SJCRH30 (cell line): ENCODE measurements around the gene DEDD2. TPM values are rescaled to one million over a fixed set of nuclear protein-coding genes. Genes with fewer than 3 reads are reported as not detected.

Experiments
- DNase-seq, 2 experiments: peaks; one replicate each; pipeline ENCODE4 v3.0.0-alpha.2; 2015 to 2020
- H3K27ac ChIP-seq: fragments of 250-450 bp; sonication (Bioruptor Pico); 2 replicates; pipeline ENCODE4 v1.5.1; 2020; ENCODE audit warnings: mild to moderate bottlenecking, moderate library complexity
- H3K27me3 ChIP-seq: fragments of 250-450 bp; sonication (Bioruptor Pico); 2 replicates; pipeline ENCODE4 v1.5.1; 2020; ENCODE audit warnings: mild to moderate bottlenecking, moderate library complexity
- H3K36me3 ChIP-seq: fragments of 250-450 bp; sonication (Bioruptor Pico); 2 replicates; pipeline ENCODE4 v1.5.1; 2020; ENCODE audit warnings: mild to moderate bottlenecking, moderate library complexity
- H3K4me1 ChIP-seq: fragments of 250-450 bp; sonication (Bioruptor Pico); 2 replicates; pipeline ENCODE4 v1.5.1; 2020; ENCODE audit warnings: mild to moderate bottlenecking, moderate library complexity
- H3K4me3 ChIP-seq: fragments of 250-450 bp; sonication (Bioruptor Pico); 2 replicates; pipeline ENCODE4 v1.5.1; 2020; ENCODE audit warnings: mild to moderate bottlenecking, moderate library complexity
- H3K9me3 ChIP-seq: fragments of 250-450 bp; sonication (Bioruptor Pico); replicated peaks from 2 replicates; pipeline ENCODE4 v1.5.1; 2020; ENCODE audit warnings: mild to moderate bottlenecking, moderate library complexity
- total RNA-seq: library from RNA; depleted of rRNA; stranded (reverse); fragments of >200 nt; shearing (Covaris generic); gene quantifications from 2 replicates; pipeline ENCODE4 v1.2.3, GENCODE V29; 2014

DEDD2 gene
- total RNA-seq, 1 experiment from 2014 or later, result 16.2 TPM

DNA sequence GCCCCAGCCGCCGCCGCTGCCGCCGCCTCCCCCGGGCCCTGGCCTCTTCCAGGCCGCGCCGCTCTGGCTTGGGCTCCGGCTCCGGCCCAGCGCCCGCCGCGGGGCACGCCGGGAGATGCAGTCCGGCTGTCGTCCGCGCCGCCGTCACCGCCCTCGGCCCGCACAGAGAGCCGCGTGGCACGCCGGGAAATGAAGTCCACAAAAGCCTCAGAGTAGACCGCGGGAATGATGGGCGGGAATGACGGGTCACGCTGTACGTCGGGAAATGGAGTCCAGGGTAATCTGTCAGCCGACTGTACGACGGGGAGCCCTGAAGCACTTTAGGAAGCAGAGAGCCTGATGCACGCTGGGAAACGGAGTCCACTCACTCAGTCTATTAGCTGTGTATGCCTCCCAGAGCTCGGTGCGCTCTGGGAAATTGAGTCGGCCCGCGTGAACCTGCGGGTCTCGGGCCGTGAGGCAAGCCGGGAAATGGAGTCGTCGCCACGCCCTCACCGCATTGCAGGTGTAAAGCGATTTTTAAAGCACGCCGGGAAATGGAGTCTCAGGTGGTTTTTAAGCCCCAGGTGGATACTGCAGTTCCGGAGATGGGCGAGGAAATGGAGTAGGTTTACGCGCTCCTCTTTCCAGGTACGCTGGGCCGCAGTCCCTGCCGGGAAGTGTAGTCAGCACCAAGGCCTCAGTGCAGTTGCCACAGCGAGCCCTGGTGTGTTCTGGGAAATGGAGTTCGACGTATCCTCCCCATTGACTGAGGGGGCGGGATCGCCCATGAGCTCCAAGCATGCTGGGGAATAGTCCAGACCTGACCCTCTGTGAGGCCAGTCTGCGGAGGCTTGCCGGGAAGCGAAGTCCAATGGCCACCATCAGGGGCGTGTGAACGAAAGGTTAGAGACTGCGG lies 25.3 kb upstream of the DEDD2 start, which contains the start of gene GSK3A:
Gene GSK3A (minus strand): TSS at position 91 of the 898 bp plus-strand sequence. CDS start 137 bp downstream, outside the sequence.
- peaks cover 3% of the 10 kb centered on the region; the same call in 1 of the 2 replicates for H3K36me3 ChIP-seq
- H3K4me3 ChIP-seq, result peak within 1 kb of the TSS; percentile 70
- H3K27me3 ChIP-seq, result no peaks in the 10 kb centered on the region
- H3K27ac ChIP-seq, result peak within 1 kb of the TSS; percentile 36
- DNase-seq, result peak; percentile 97 to 98
- no peaks in the 10 kb centered on the region for H3K9me3 ChIP-seq
- H3K4me1 ChIP-seq, result no peaks in the 10 kb centered on the region; the same call in 1 of the 2 replicates

DNA sequence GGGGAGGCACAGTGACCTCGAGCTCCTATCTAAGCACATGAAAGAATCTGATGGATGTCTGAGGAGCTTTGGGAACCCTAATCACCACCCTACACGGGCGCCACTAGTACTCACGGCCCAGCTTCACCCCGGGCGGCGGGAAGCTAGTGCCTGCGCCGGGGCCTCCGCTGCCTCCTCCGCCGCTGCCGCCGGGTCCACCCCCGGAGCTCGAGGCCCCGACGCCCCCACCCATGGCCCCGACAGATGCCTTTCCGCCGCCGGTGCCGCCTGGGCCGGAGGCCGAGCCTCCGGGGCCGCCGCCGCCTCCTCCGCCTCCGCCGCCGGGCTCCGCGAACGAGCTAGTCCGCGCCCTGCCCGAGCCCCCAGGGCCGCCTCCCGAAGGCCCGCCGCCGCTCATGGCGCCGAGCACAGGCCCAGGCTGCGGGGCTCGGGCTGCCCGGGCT lies 24.6 kb upstream of the DEDD2 start:
- Histone ChIP-seq H3K27ac (peak overlapping the region; percentile 17; the same call in 1 of the 2 replicates), H3K27me3 (no peaks in the 10 kb centered on the region), H3K36me3 (peaks cover 8% of the 10 kb centered on the region; the same call in 1 of the 2 replicates), H3K9me3 (no peaks in the 10 kb centered on the region), H3K4me3 (peak overlapping the region; percentile 70), H3K4me1 (no peaks in the 10 kb centered on the region; the same call in 1 of the 2 replicates)
- DNase-seq, result no peak

DNA sequence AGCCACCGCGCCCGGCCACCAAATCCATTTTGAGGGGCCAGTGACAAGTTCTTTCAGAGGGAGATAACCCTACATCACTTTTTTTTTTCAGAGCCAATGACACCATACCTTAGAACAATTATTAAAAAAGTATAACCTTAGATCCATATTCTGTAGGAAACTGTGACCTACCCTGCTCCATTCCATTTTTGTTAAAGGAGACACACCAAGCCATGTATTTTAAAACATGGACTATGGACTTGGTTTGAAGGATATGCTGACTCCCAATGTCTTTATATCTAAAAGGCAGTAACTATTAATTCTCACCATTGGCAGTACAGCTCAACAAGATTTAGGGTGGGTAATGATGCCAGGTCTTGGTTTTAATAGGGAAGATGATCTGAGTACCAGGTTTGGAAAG lies 23.8 kb upstream of the DEDD2 start:
- H3K36me3 ChIP-seq, result peaks cover 12% of the 10 kb centered on the region; the same call in 1 of the 2 replicates
- peak overlapping the region; percentile 70 for H3K4me3 ChIP-seq
- no peaks in the 10 kb centered on the region for H3K27me3 ChIP-seq
- no peak overlapping the region for H3K27ac ChIP-seq
- no peaks in the 10 kb centered on the region for H3K9me3 ChIP-seq
- DNase-seq, result no peak
- no peaks in the 10 kb centered on the region; the same call in 1 of the 2 replicates for H3K4me1 ChIP-seq

DNA sequence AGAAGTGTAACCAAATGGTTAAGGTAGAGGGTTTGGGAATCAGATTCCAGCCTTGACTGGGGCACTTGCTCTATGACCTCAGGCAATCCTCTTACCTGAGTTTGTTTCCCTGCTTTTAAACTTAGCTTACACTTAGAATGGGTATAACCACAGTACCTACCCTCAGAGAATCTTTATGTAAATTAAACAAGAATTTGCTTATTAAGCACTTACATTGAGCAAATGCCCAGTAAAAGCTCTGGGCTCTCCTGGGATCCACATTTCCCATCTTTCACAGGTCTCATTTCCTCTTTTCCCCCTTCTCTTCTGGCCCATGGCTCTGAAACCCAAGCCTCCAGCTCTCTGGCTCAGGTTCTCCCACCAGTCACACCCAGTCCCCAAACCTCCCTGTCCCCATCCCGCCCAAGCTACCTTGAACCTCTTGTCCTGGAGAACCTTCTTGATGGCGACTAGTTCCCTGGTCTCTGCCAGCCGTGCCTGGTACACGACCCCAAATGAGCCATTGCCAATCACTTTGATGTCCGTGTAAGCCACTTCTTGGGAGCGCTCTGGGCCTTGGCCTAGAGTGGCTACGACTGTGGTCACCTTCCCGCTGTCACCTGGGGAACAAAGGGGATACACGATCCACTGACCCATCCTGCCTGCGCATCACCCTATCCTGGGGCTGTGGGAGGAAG lies 22.2 kb upstream of the DEDD2 start:
- Histone ChIP-seq H3K36me3 (peaks cover 21% of the 10 kb centered on the region), H3K27me3 (no peaks in the 10 kb centered on the region), H3K4me3 (no peak overlapping the region), H3K9me3 (no peaks in the 10 kb centered on the region), H3K27ac (no peak overlapping the region), H3K4me1 (no peaks in the 10 kb centered on the region; the same call in 1 of the 2 replicates)
- DNase-seq, result no peak

DNA sequence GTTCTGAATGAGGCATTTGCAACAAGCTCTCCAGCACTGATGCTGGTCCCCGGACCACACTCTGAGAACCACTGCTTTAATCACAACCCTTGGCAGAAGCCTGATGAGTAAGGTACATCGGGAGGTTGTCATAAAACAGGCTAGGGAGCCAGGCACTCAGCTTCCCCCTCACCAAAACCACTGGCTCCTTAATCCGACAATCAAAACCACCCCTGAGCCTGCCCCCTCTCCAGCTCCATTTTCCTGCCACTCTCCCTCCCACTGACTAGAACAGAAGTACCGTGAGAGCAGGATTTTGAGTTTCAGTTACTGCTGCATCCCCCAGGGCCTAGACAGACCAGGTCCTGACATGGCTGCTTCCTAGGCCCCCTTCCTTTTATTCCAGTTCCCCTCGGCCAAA lies 17.7 kb upstream of the DEDD2 start:
- Histone ChIP-seq H3K27me3 (no peaks in the 10 kb centered on the region), H3K4me3 (no peak overlapping the region), H3K27ac (no peak overlapping the region), H3K9me3 (no peaks in the 10 kb centered on the region), H3K36me3 (peaks cover 58% of the 10 kb centered on the region), H3K4me1 (peaks cover 6% of the 10 kb centered on the region; the same call in 1 of the 2 replicates)
- no peak for DNase-seq

DNA sequence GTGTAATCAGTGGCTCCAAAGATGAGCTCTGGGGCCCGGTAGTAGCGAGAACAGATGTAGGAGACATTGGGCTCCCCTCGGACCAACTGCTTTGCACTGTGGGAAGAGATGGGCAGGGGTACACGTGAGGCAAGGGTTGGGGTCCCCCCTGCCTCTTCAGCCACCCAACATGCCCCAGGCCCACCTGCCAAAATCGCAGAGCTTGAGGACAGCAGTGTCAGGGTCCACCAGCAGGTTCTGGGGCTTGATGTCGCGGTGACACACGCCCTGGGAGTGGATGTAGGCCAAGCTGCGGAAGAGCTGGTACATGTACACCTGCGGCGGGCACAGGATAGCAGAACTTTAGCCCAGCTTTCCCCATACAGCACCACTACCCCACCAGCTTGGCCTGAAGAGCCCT lies 16.9 kb upstream of the DEDD2 start:
- Histone ChIP-seq H3K9me3 (no peaks in the 10 kb centered on the region), H3K27ac (no peak overlapping the region), H3K4me1 (peaks cover 11% of the 10 kb centered on the region; the same call in 1 of the 2 replicates), H3K27me3 (no peaks in the 10 kb centered on the region), H3K36me3 (peaks cover 66% of the 10 kb centered on the region), H3K4me3 (no peak overlapping the region)
- no peak for DNase-seq

DNA sequence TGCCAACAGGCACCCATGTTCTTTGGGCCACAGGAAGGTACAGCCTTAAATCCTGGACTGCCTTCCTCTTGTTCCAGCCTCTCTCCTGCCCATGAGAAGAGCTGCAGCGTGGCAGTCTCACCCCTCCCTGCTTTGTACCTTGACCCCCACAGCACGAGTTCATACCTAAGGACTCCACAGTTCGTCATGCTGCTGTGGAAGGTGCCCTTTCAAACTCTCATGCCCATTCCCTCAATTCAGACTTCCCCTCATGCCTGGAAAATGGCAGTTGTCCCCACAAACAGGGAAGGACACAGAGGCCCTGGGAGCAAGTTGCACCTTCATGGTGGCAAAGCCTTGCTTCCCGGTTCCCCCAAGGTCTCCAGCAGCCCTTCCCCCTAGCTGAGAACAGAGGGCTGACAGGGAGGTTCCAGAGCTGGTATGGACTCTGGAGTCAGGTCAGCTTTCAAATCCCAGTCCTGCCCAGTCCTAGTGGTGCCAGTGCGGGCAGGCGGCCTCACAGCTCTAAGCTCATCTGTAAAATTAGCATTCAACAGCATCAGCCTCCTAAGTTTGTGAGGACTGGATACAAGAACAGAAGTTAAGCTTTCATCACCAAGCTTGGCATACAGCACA lies 16.3 kb upstream of the DEDD2 start:
- Histone ChIP-seq H3K27ac (no peak overlapping the region), H3K4me1 (peaks cover 11% of the 10 kb centered on the region; the same call in 1 of the 2 replicates), H3K27me3 (no peaks in the 10 kb centered on the region), H3K9me3 (no peaks in the 10 kb centered on the region), H3K36me3 (peaks cover 71% of the 10 kb centered on the region), H3K4me3 (no peak overlapping the region)
- DNase-seq, result no peak

DNA sequence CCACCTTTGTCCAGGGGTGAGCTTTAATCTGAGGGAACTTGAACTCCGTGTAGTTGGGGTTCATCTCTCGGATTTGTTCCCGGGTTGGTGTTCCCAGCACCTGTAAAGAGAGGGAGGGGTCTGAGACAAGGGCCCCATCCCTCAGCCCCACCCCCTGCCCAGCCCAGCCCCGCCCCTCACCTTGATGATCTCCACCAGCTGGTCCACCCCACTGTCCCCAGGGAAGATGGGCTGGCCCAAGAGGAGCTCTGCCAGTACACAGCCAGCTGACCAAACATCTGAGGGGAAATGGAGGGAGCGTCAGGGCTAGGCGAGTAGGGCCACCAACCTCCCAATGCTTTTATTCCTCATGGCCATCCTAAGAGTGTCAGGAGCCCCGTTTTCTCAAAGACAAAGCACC lies 15.6 kb upstream of the DEDD2 start:
- H3K4me3 ChIP-seq, result no peak overlapping the region
- no peaks in the 10 kb centered on the region for H3K9me3 ChIP-seq
- peaks cover 11% of the 10 kb centered on the region; the same call in 1 of the 2 replicates for H3K4me1 ChIP-seq
- H3K36me3 ChIP-seq, result peaks cover 74% of the 10 kb centered on the region
- H3K27me3 ChIP-seq, result no peaks in the 10 kb centered on the region
- H3K27ac ChIP-seq, result no peak overlapping the region
- DNase-seq, result peak; percentile 53 to 59

DNA sequence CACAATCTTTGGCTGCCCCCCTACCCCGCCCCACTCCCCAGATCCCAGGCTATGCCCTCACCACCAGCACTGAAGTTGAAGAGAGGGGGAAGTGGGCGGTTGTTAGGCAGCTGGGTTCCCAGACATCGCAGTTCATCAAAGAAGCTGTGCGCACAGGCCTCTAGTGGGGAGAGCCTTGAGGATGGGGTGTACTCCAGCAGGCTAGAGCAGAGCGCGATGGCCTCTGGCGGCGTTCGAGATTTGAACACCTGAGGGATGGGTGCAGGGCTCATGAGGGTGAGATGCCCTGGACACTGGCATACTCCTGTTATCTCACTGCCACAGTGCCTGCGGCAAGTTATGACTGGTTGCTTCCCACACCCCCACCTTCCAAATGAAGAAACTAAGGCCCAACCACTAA lies 15.0 kb upstream of the DEDD2 start:
- DNase-seq, result no peak
- no peak overlapping the region for H3K27ac ChIP-seq
- no peaks in the 10 kb centered on the region for H3K9me3 ChIP-seq
- no peak overlapping the region for H3K4me3 ChIP-seq
- no peaks in the 10 kb centered on the region for H3K27me3 ChIP-seq
- H3K4me1 ChIP-seq, result peaks cover 11% of the 10 kb centered on the region; the same call in 1 of the 2 replicates
- peaks cover 69% of the 10 kb centered on the region for H3K36me3 ChIP-seq

DNA sequence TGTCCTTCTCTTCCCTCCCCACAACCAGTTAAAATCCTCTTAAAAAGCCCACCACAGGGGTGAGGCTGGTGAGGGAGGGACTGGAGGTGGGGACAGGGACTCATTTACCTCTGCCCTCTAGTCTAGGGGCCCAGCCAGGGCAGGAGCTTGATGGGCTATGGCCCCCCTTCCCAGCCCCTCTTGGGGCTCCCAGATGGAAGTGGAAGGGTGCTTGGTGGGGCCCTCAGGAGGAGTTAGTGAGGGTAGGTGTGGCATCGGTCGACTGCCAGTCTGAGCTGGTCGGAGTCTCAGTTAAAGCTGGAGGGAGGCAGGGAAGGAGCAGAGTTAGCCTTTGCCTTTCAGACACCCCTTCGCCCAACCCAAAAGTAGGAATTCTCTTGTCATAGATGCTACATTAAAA lies 13.1 kb upstream of the DEDD2 start:
- peaks cover 75% of the 10 kb centered on the region for H3K36me3 ChIP-seq
- H3K27ac ChIP-seq, result no peak overlapping the region

DNA sequence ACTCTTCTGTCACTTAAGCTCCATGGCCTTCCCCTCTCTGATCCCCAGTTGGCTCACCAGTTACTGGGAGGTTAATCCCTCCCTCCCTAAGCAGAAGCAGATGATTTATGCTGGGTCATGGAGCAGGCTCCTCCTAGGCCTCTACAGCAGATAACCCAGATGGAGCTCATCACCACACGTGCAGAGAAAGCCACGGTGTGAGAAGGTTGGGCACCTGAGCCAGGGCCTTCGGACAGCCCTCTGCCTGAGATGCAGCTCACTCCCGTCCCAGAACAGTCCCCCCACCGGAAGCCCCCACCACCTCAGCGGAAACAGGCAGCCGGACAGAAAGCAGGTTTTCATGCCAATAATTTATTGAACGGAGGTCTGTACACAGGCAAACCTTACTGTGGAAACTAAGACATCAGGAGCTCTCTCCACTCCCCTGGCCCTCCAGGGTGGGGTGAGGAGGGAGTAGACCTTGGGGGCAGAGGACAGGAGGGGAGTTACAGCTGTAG lies 12.4 kb upstream of the DEDD2 start:
- Histone ChIP-seq H3K4me1 (peaks cover 11% of the 10 kb centered on the region; the same call in 1 of the 2 replicates), H3K9me3 (no peaks in the 10 kb centered on the region), H3K27me3 (no peaks in the 10 kb centered on the region), H3K36me3 (peaks cover 72% of the 10 kb centered on the region), H3K4me3 (no peak overlapping the region), H3K27ac (peak overlapping the region; percentile 26; the same call in 1 of the 2 replicates)
- DNase-seq, result peak; percentile 43 to 66

More for the DNA sequence above, 13.1 kb upstream of the DEDD2 start:
- no peak for DNase-seq
- Histone ChIP-seq H3K9me3 (no peaks in the 10 kb centered on the region), H3K27me3 (no peaks in the 10 kb centered on the region), H3K4me3 (no peak overlapping the region), H3K4me1 (peaks cover 11% of the 10 kb centered on the region; the same call in 1 of the 2 replicates)

DNA sequence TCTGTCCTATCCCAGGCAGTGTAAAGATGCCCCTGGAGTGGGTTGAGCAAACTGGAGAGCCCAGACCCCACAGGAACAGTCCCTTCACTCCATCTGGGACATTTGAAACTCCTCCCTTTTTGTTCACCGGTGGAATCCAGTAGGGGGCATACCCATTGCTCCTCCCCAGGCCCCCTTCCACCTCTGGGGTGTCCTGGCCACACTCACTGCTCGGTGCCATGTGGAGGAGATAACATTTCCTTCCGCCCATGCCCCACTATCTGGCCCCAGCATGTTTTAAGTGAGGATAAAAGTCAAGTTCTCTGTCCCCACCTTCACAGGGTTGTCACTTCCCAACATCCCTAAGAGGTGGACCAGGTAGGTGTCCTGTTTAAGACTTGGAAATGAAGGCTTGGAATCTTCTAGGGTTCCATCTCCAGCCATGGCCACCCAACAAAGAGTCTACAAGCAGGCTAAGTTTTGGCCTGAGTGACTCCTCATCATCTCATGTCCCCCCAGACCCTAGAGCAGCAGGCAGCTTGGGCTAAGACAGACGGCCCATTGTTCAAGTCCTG lies 11.9 kb upstream of the DEDD2 start:
- H3K36me3 ChIP-seq, result peaks cover 71% of the 10 kb centered on the region
- DNase-seq, result no peak
- H3K27ac ChIP-seq, result peak overlapping the region; percentile 26; the same call in 1 of the 2 replicates
- H3K4me3 ChIP-seq, result no peak overlapping the region
- no peaks in the 10 kb centered on the region for H3K9me3 ChIP-seq
- H3K27me3 ChIP-seq, result no peaks in the 10 kb centered on the region
- peaks cover 11% of the 10 kb centered on the region; the same call in 1 of the 2 replicates for H3K4me1 ChIP-seq

DNA sequence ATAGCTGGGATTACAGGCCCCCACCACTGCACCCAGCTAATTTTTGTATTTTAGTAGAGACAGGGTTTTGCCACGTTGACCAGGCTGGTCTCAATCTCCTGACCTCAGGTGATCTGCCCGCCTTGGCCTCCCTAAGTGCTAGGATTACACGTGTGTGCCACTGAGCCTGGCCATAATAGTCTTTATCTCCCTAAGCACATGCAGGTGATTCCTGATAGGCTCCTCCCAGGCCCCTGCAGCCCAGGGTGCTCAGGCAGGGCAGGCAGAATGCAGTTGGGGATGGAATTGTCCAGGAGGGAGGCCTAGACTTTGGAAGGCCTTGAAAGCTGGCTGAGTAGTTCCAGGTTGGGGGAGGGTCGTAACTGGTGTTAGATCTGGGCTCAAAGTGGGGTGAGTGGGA lies 11.2 kb upstream of the DEDD2 start:
- H3K36me3 ChIP-seq, result peaks cover 64% of the 10 kb centered on the region
- H3K27me3 ChIP-seq, result no peaks in the 10 kb centered on the region
- no peak overlapping the region for H3K27ac ChIP-seq
- no peak overlapping the region for H3K4me3 ChIP-seq
- DNase-seq, result no peak
- H3K4me1 ChIP-seq, result peaks cover 10% of the 10 kb centered on the region; the same call in 1 of the 2 replicates
- no peaks in the 10 kb centered on the region for H3K9me3 ChIP-seq

DNA sequence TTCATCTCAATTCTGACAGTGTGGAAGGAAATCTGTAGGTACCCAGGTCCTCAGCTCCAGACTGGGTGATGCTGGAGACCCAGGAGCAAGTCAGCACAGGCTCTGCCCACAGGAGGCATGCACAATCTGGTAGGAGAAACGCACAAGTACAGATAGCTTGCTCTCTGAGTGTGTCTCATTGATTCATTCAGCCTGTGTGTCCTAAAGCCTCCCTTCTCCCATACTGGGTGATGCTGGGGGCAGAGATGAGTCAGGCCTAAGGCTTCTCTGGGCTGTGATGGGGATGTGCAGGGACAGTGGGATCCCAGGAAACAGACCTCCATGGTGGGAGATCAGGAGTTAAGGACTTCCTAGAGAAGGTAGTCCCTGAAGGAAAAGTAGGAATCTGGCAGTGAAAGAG lies 9.4 kb upstream of the DEDD2 start:
- no peaks in the 10 kb centered on the region for H3K27me3 ChIP-seq
- H3K4me1 ChIP-seq, result peaks cover 6% of the 10 kb centered on the region; the same call in 1 of the 2 replicates
- H3K4me3 ChIP-seq, result no peak overlapping the region
- H3K9me3 ChIP-seq, result no peaks in the 10 kb centered on the region
- H3K36me3 ChIP-seq, result peaks cover 51% of the 10 kb centered on the region
- DNase-seq, result no peak
- H3K27ac ChIP-seq, result no peak overlapping the region
